Thyroid gland (tissue), 4 donors: ENCODE measurements around the gene RTN4RL1. TPM values are rescaled to one million over a fixed set of nuclear protein-coding genes. Genes with fewer than 3 reads are reported as not detected.
A peak's percentile ranks its signal among the peaks of the same experiment; 100 is the strongest.

Experiments used
- DNase-seq, 2 donors: peaks; one replicate each; pipeline ENCODE4 v3.0.0-alpha.2; 2019
- H3K27ac ChIP-seq, 3 donors: fragments of 200-600 bp; sonication (generic); 1 replicate in 2 of 3; 2 replicates in 1 of 3; pipeline ENCODE4 v1.5.1; 2016 to 2019; ENCODE audit warnings: mild to moderate bottlenecking in 1 of 3, moderate library complexity in 1 of 3
- H3K27me3 ChIP-seq: fragments of 200-600 bp; sonication (generic); one replicate; pipeline ENCODE4 v1.5.1; 2019
- H3K36me3 ChIP-seq, 2 donors: fragments of 200-600 bp; sonication (generic); one replicate each; pipeline ENCODE4 v1.5.1; 2016 to 2019
- H3K4me1 ChIP-seq, 2 donors: fragments of 200-600 bp; sonication (generic); one replicate each; pipeline ENCODE4 v1.5.1; 2017 to 2019
- H3K4me3 ChIP-seq, 3 donors: fragments of 200-600 bp; sonication (generic); replicated peaks in 1 of 3; 1 replicate in 2 of 3; 2 replicates in 1 of 3; pipeline ENCODE4 v1.5.1; 2016; ENCODE audit warnings: mild to moderate bottlenecking in 1 of 3
- H3K9me3 ChIP-seq: fragments of 200-600 bp; sonication (generic); one replicate; pipeline ENCODE4 v1.5.1; 2017
- CTCF ChIP-seq, 6 experiments: fragments of 200-600 bp in 3 of 6; fragments of 450-650 bp in 3 of 6; sonication (generic) in 3 of 6; IDR thresholded peaks; one replicate each; pipeline ENCODE4 v1.5.1; 2016 to 2019; ENCODE audit warnings: antibody characterized with exemption in 6 of 6, mild to moderate bottlenecking in 2 of 6, inconsistent platforms in 1 of 6, moderate library complexity in 1 of 6
- POLR2A ChIP-seq, 2 donors: fragments of 450-650 bp; IDR thresholded peaks; one replicate each; pipeline ENCODE4 v1.6.1; 2017; ENCODE audit warnings: antibody characterized with exemption in 2 of 2, mild to moderate bottlenecking in 2 of 2, moderate library complexity in 1 of 2
- WGBS, 2 donors: methylation state at CpG; one replicate each; pipeline ENCODE4 v1.1.5; 2017; 5-methylcytosine and 5-hydroxymethylcytosine counted together
- intact Hi-C: fragments of 100-400 bp; cut with DNase I; formaldehyde crosslinking; loops from one replicate; pipeline ENCODE4 v1.15.1; 2023
- total RNA-seq, 4 donors: library from RNA; depleted of rRNA; stranded (reverse); fragments of >200 nt; gene quantifications; one replicate each; pipeline ENCODE4 v1.2.3, GENCODE V29; 2016

The RTN4RL1 gene
- total RNA-seq, 4 donors from 2014 or later = 1.6 to 4.9 (median 2.5) TPM

GRCh38 chr17:2034157-2034556, 9.0 kb upstream of the RTN4RL1 start:
- TF ChIP-seq CTCF (IDR thresholded peaks at IDR 0.05) (no peak), POLR2A (IDR thresholded peaks at IDR 0.05) (no peak)
- H3K4me3 ChIP-seq = no peak overlapping the region
- peaks cover 23 to 24% of the 10 kb centered on the region in 2 donors for H3K36me3 ChIP-seq

DNA sequence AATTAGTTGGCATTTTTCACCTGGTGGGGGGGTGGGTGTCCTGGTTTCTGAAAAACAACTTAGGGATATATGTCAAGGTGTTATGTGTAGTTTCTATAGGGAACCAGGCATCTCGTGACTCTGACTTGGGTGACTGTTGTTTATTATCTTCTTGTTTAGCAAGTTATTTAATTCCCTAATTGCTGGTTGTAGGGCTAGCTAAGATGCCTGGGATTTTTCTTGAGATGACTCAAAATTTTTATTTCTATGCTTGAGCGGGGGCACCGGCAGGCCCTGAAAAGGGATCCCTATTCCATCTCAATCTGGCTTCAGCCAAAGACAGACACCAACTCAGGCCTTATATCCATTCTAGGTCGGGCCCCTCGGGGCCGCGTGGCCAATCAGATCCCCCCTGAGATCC, 8.0 kb upstream of the RTN4RL1 start:
- WGBS, 2 donors = 94 to 96% methylated on average over 7 of the region's 7 CpGs
- H3K9me3 ChIP-seq = no peaks in the 10 kb centered on the region

More at GRCh38 chr17:2034157-2034556, 9.0 kb upstream of the RTN4RL1 start:
- Histone ChIP-seq H3K27me3 (no peaks in the 10 kb centered on the region), H3K4me1 (peaks cover 7 to 14% of the 10 kb centered on the region in 2 donors), H3K27ac (no peak overlapping the region), H3K9me3 (no peaks in the 10 kb centered on the region)
- intact Hi-C loops = no loop called here
- no peak for DNase-seq
- 72 to 86% methylated on average over 7 of the region's 7 CpGs for WGBS, 2 donors

DNA sequence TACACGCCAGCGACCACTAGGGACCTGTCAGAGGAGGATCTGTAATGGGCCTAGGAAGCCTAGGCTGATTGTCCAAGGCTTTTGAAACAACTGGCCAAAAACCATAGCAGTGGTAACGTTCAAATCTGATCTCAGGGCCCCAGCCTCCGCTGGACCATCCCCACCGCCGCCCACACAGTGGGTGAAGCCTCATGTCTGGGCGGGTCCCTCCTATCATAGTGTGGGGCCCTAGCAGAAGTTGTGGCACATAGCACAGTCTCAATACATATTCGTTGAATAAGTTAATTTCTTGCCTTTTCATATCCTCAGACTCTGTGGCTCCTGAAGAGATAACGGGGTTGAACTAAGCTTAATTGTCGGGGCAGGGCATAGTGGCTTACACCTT, 5.6 kb upstream of the RTN4RL1 start:
- peak overlapping the region; percentile 96 to 99 (median 98) for H3K4me3 ChIP-seq
- H3K4me1 ChIP-seq = peaks cover 8 to 20% of the 10 kb centered on the region in 2 donors
- DNase-seq = peak in 1 of 2 donors; percentile 50
- peak in 4 of 6 experiments; percentile 23 to 42 (median 32) for TF ChIP-seq CTCF (IDR thresholded peaks at IDR 0.05)
- TF ChIP-seq POLR2A (IDR thresholded peaks at IDR 0.05) = no peak
- H3K9me3 ChIP-seq = no peaks in the 10 kb centered on the region
- intact Hi-C loops = no loop called here
- no peaks in the 10 kb centered on the region for H3K27me3 ChIP-seq
- H3K36me3 ChIP-seq = peaks cover 2 to 6% of the 10 kb centered on the region in 2 donors
- 23% methylated on average over 9 of the region's 10 CpGs for WGBS, 2 donors
- no peak overlapping the region for H3K27ac ChIP-seq

More for the DNA sequence above, 8.0 kb upstream of the RTN4RL1 start:
- Histone ChIP-seq H3K36me3 (peaks cover 18 to 23% of the 10 kb centered on the region in 2 donors), H3K27me3 (no peaks in the 10 kb centered on the region), H3K4me3 (no peak overlapping the region), H3K27ac (no peak overlapping the region), H3K4me1 (peaks cover 7 to 14% of the 10 kb centered on the region in 2 donors)
- intact Hi-C loops = no loop called here
- TF ChIP-seq CTCF (IDR thresholded peaks at IDR 0.05) (no peak), POLR2A (IDR thresholded peaks at IDR 0.05) (no peak)
- DNase-seq = no peak

- intact Hi-C loops = no loop called here
- TF ChIP-seq POLR2A (IDR thresholded peaks at IDR 0.05) (peak in 1 of 2 donors; percentile 51), CTCF (IDR thresholded peaks at IDR 0.05) (peak in 1 of 6 experiments; percentile 17)
- Histone ChIP-seq H3K27me3 (no peaks in the 10 kb centered on the region), H3K4me1 (peaks cover 13 to 25% of the 10 kb centered on the region in 2 donors), H3K9me3 (no peaks in the 10 kb centered on the region), H3K4me3 (peak within 1 kb of the TSS; percentile 96 to 99 (median 98)), H3K27ac (peak within 1 kb of the TSS in 2 of 3 donors; percentile 31 to 53), H3K36me3 (peaks cover 0 to 6% of the 10 kb centered on the region in 2 donors)
- 1 to 3% methylated on average over 24 to 38 of the region's 59 CpGs for WGBS, 2 donors
- peak; percentile 78 to 84 for DNase-seq
Observed at GRCh38 chr17:2029911-2030778, 5.0 kb upstream of the RTN4RL1 start, which contains the start of gene DPH1. Gene DPH1, plus strand, starts transcription at chr17:2030153. Its CDS starts 17 bp downstream, at chr17:2030170.

DNA sequence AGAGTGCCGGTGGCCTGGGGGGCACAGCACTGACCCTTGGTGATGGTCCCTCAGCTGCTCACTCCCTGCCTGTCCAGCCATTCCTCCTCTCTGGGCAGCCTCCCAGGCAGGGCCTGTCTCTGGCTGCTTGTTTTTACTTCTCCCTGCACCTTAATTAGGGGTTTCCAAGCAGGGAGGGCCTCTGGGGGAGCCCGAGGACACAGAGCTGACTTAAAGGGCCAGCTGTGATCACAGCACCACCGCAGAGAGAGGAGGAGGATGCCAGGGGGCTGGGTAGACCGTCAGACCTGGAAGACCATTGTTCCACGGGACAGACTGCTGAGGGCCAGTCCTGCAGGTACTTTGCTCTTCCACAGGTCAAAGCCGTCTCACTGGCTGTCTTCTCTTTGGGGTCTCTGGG, 3.6 kb upstream of the RTN4RL1 start:
- H3K27me3 ChIP-seq = peaks cover 8% of the 10 kb centered on the region

More for the DNA sequence above, 3.6 kb upstream of the RTN4RL1 start:
- peaks cover 15 to 39% of the 10 kb centered on the region in 2 donors for H3K4me1 ChIP-seq
- H3K27ac ChIP-seq = no peak overlapping the region
- intact Hi-C loops = no loop called here
- WGBS, 2 donors = 40 to 52% methylated on average over 5 to 6 of the region's 6 CpGs
- H3K9me3 ChIP-seq = no peaks in the 10 kb centered on the region
- H3K36me3 ChIP-seq = peaks cover 0 to 2% of the 10 kb centered on the region in 2 donors
- TF ChIP-seq CTCF (IDR thresholded peaks at IDR 0.05) (no peak), POLR2A (IDR thresholded peaks at IDR 0.05) (no peak)
- no peak for DNase-seq
- no peak overlapping the region for H3K4me3 ChIP-seq
